A549 (cell line): ENCODE data around the gene ICOS.

Experiments
- ATOH8 ChIP-seq: fragments of 250-450 bp; sonication (Bioruptor Pico); IDR thresholded peaks from 2 replicates; pipeline ENCODE4 v1.5.0; 2020; ENCODE audit warnings: low read depth, mild to moderate bottlenecking, moderate library complexity
- BHLHE40 ChIP-seq: IDR thresholded peaks from 2 replicates; pipeline ENCODE4 v1.6.1; 2012; ENCODE audit warnings: low read depth, low read length, inconsistent platforms
- CEBPB ChIP-seq, 2 experiments: fragments of >200 bp in 1 of 2; sonication (Bioruptor Twin) in 1 of 2; formaldehyde crosslinking in 1 of 2; IDR thresholded peaks; 2 replicates each; pipeline ENCODE4 v1.6.1; 2012 to 2016
- CTCF ChIP-seq: fragments of >200 bp; sonication (Bioruptor Twin); formaldehyde crosslinking; IDR thresholded peaks from 3 replicates; pipeline ENCODE4 v1.5.1; 2016
- EP300 ChIP-seq, 2 experiments: fragments of >200 bp; sonication (Bioruptor Twin); formaldehyde crosslinking; IDR thresholded peaks; 2 replicates in 1 of 2; 3 replicates in 1 of 2; pipeline ENCODE4 v1.6.1; 2016 to 2017
- MAFK ChIP-seq: fragments of 450-650 bp; IDR thresholded peaks from 2 replicates; pipeline ENCODE4 v1.6.1; 2014; ENCODE audit not compliant: partially characterized antibody
- MAZ ChIP-seq: fragments of 150-350 bp; IDR thresholded peaks from 2 replicates; pipeline ENCODE4 v1.6.1; 2014; ENCODE audit warnings: antibody characterized with exemption, low read depth, low read length, borderline replicate concordance
- POLR2AphosphoS2 ChIP-seq: conservative IDR thresholded peaks from 2 replicates; pipeline ENCODE4 v1.6.1; 2012; ENCODE audit warnings: low read length, improper control_type of control experiment, inconsistent platforms
- RAD21 ChIP-seq, 2 experiments: fragments of >200 bp in 1 of 2; sonication (Bioruptor Twin) in 1 of 2; formaldehyde crosslinking in 1 of 2; IDR thresholded peaks in 1 of 2; conservative IDR thresholded peaks in 1 of 2; 2 replicates in 1 of 2; 3 replicates in 1 of 2; pipeline ENCODE4 v1.6.1; 2012 to 2018; ENCODE audit warnings: inconsistent platforms in 1 of 2
- SMC3 ChIP-seq: fragments of >200 bp; sonication (Bioruptor Twin); formaldehyde crosslinking; IDR thresholded peaks from 3 replicates; pipeline ENCODE4 v1.6.1; 2018; ENCODE audit warnings: inconsistent platforms
- USF2 ChIP-seq: fragments of 450-650 bp; IDR thresholded peaks from 2 replicates; pipeline ENCODE4 v1.6.1; 2014; ENCODE audit warnings: antibody characterized with exemption

GRCh38 chr2:204004912-204005311 is 68.3 kb downstream of the ICOS start:
- TF ChIP-seq BHLHE40 = no peak
- TF ChIP-seq MAZ = no peak
- no peak for TF ChIP-seq USF2
- no peak for TF ChIP-seq CTCF
- TF ChIP-seq RAD21 (conservative IDR thresholded peaks at IDR 0.05 in 1 of 2, IDR thresholded peaks at IDR 0.05 in 1 of 2) = no peak
- TF ChIP-seq MAFK = no peak
- no peak for TF ChIP-seq POLR2AphosphoS2
- no peak for TF ChIP-seq ATOH8 (CRISPR knock-in tag)
- TF ChIP-seq EP300 (IDR thresholded peaks at IDR 0.05) = no peak
- no peak for TF ChIP-seq CEBPB (IDR thresholded peaks at IDR 0.05)
- no peak for TF ChIP-seq SMC3
